DND-41 (cell line): Measurements from ENCODE around the gene WDR72.

Source experiments
- ATAC-seq: fragments of 200-7000 bp; cut with Tn5 transposase; 3 replicates; pipeline ENCODE4 v1.9.1; 2021; ENCODE audit warnings: low read depth; ENCODE audit not compliant: insufficient read depth
- DNase-seq: peaks from one replicate; pipeline ENCODE4 v3.0.0-alpha.2; 2020
- H2AFZ ChIP-seq: 2 replicates; pipeline ENCODE4 v1.6.0; 2012; ENCODE audit warnings: low read depth, low read length
- H3K27ac ChIP-seq: 2 replicates; pipeline ENCODE4 v1.5.1; 2012; ENCODE audit warnings: low read length, inconsistent platforms
- H3K27me3 ChIP-seq: fragments of 200-600 bp; sonication (generic); 2 replicates; pipeline ENCODE4 v1.6.0; 2012; ENCODE audit warnings: low read length, mild to moderate bottlenecking, inconsistent platforms; ENCODE audit not compliant: insufficient read depth, poor library complexity
- H3K36me3 ChIP-seq: 2 replicates; pipeline ENCODE4 v1.5.1; 2012; ENCODE audit warnings: low read length, inconsistent platforms; ENCODE audit not compliant: insufficient read depth
- H3K4me1 ChIP-seq: 2 replicates; pipeline ENCODE4 v1.5.1; 2012; ENCODE audit warnings: mild to moderate bottlenecking, low read length; ENCODE audit not compliant: insufficient read depth
- H3K4me2 ChIP-seq: 2 replicates; pipeline ENCODE4 v1.6.0; 2012; ENCODE audit warnings: mild to moderate bottlenecking, moderate library complexity, low read length, inconsistent platforms; ENCODE audit not compliant: insufficient read depth
- H3K4me3 ChIP-seq, 2 experiments: fragments of 200-600 bp in 1 of 2; shearing (Covaris generic) in 1 of 2; 2 replicates each; pipeline ENCODE4 v1.5.1; 2012 to 2016; ENCODE audit warnings: inconsistent platforms in 2 of 2, low read length in 2 of 2, mild to moderate bottlenecking in 2 of 2, low read depth in 1 of 2, moderate library complexity in 1 of 2
- H3K79me2 ChIP-seq: 2 replicates; pipeline ENCODE4 v1.6.0; 2012; ENCODE audit warnings: low read length, inconsistent platforms; ENCODE audit not compliant: insufficient read depth
- H3K9ac ChIP-seq: 2 replicates; pipeline ENCODE4 v1.6.0; 2012; ENCODE audit warnings: low read depth, mild to moderate bottlenecking, inconsistent platforms, low read length, moderate library complexity
- H3K9me3 ChIP-seq: 2 replicates; pipeline ENCODE4 v1.5.1; 2012; ENCODE audit warnings: low read length, moderate library complexity, mild to moderate bottlenecking, inconsistent platforms; ENCODE audit not compliant: insufficient read depth, severe bottlenecking
- H4K20me1 ChIP-seq: 2 replicates; pipeline ENCODE4 v1.6.0; 2012; ENCODE audit warnings: low read length; ENCODE audit not compliant: insufficient read depth
- EZH2 ChIP-seq: IDR thresholded peaks from 3 replicates; pipeline ENCODE4 v1.6.1; 2012; ENCODE audit warnings: borderline replicate concordance, low read depth, mild to moderate bottlenecking, moderate library complexity, low read length, inconsistent platforms; ENCODE audit not compliant: severe bottlenecking
- TF ChIP-seq, protein P1 (sequence below): IDR thresholded peaks from 2 replicates; pipeline ENCODE4 v1.5.1; 2012; ENCODE audit warnings: borderline replicate concordance, low read length, moderate library complexity, mild to moderate bottlenecking; ENCODE audit not compliant: poor library complexity, severe bottlenecking; ENCODE audit errors: extremely low read depth

WDR72 gene

DNA sequence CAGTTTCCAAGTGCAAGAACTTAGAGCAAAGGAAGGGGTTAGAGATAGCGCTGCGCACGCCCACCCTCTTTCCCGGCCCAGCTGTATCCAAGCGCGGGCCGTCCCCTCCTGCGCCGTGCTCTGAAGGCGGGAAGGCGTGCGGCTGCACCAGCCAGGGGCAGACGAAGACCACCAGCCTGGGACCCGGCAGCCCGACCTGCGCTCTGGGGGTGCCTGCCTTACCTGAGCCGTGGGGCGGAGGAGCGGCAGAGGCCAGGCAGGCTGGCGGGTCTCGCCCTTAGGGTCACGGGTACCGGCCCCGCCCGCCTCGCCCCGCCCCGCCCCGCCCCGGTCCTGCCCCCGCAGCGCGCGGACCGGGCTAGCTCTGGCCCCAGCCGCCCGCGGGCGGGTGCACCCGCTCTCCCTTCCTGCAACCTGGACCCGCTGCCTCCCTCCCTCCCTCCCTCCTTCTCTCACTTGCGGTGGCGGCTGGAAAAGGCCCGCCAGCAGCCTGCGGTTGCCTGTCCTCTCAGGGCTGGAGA is at the start of gene WDR72:
WDR72 (minus strand) TSS at position 253 of the 521 bp plus-strand sequence. CDS start 26,514 bp downstream, outside the sequence.
- H3K27ac ChIP-seq, result no peak within 1 kb of the TSS
- TF ChIP-seq, protein P1, sequence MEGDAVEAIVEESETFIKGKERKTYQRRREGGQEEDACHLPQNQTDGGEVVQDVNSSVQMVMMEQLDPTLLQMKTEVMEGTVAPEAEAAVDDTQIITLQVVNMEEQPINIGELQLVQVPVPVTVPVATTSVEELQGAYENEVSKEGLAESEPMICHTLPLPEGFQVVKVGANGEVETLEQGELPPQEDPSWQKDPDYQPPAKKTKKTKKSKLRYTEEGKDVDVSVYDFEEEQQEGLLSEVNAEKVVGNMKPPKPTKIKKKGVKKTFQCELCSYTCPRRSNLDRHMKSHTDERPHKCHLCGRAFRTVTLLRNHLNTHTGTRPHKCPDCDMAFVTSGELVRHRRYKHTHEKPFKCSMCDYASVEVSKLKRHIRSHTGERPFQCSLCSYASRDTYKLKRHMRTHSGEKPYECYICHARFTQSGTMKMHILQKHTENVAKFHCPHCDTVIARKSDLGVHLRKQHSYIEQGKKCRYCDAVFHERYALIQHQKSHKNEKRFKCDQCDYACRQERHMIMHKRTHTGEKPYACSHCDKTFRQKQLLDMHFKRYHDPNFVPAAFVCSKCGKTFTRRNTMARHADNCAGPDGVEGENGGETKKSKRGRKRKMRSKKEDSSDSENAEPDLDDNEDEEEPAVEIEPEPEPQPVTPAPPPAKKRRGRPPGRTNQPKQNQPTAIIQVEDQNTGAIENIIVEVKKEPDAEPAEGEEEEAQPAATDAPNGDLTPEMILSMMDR, result no peak
- TF ChIP-seq EZH2, result no peak
- no peak within 1 kb of the TSS for H2AFZ ChIP-seq
- H3K36me3 ChIP-seq, result no peaks in the 10 kb centered on the region
- ATAC-seq, result no peak
- no peak within 1 kb of the TSS for H3K4me2 ChIP-seq
- no peak for DNase-seq
- H3K79me2 ChIP-seq, result no peaks in the 10 kb centered on the region
- H3K9me3 ChIP-seq, result no peaks in the 10 kb centered on the region
- H4K20me1 ChIP-seq, result no peaks in the 10 kb centered on the region
- no peak within 1 kb of the TSS for H3K9ac ChIP-seq
- H3K4me1 ChIP-seq, result no peaks in the 10 kb centered on the region
- no peak within 1 kb of the TSS for H3K4me3 ChIP-seq
- H3K27me3 ChIP-seq, result no peaks in the 10 kb centered on the region

DNA sequence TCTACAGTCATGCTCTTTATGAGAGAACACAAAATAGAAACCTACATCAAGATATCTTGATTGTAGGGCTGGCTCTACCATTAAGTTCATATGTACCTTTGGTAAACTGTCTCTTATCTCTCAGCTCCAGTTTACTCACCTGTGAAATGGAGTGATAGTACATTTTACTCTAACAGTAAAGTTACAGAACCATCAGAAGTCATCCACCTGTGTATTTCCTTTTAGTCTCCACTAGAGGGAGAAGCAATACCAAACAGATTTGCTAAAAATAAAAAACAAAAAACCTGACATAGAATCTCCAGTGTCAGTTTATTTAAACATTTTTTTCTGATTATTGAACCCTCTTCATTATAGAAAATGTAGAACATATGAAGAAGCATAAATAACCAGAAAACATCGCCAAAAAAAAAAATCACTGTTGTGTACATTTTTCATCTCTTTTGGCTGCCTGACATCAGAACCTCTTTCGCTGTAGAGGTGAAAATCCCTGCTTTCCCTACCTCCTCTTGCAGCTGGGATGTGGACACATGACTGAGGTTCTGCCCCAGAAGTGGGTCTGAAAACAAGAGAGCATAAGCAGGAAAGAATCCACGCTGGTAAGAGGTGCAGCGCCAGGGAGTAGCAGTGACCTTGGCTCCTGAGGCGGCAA is 48.7 kb upstream of the WDR72 start:
- H3K36me3 ChIP-seq, result no peaks in the 10 kb centered on the region
- DNase-seq, result no peak
- H3K79me2 ChIP-seq, result no peaks in the 10 kb centered on the region
- H3K4me3 ChIP-seq, result no peak overlapping the region
- no peak overlapping the region for H3K4me2 ChIP-seq
- H4K20me1 ChIP-seq, result no peaks in the 10 kb centered on the region
- no peaks in the 10 kb centered on the region for H3K9me3 ChIP-seq
- no peaks in the 10 kb centered on the region for H3K4me1 ChIP-seq
- H3K27ac ChIP-seq, result no peak overlapping the region
- ATAC-seq, result no peak
- H3K27me3 ChIP-seq, result no peaks in the 10 kb centered on the region
- no peak overlapping the region for H2AFZ ChIP-seq
- H3K9ac ChIP-seq, result no peak overlapping the region
- no peak for TF ChIP-seq EZH2
- TF ChIP-seq, protein P1, result peak; percentile 59

DNA sequence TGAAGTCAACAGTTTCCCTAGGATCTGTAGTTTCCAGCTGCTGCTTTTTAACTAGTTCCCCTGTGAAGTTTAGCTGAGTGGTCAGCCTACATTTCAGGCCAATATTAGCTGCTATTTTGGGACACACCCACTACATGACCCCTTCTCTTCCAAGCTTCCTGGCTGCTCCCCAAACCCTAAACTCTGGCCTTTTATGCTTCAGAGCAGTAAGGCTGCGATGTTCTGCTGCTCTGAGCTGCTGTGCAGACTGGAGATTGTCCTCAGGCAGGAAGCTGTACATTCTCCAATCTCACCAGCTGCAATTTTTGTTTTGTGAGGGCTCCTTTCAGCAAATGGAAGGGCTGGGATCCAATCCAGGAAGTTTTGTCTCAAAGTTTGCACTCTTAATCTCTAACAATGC is 48.0 kb upstream of the WDR72 start:
- no peak for ATAC-seq
- Histone ChIP-seq H3K36me3 (no peaks in the 10 kb centered on the region), H3K9me3 (no peaks in the 10 kb centered on the region), H3K4me3 (no peak overlapping the region), H3K79me2 (no peaks in the 10 kb centered on the region), H3K27ac (no peak overlapping the region), H3K4me1 (no peaks in the 10 kb centered on the region), H3K9ac (no peak overlapping the region), H4K20me1 (no peaks in the 10 kb centered on the region), H3K27me3 (no peaks in the 10 kb centered on the region), H3K4me2 (no peak overlapping the region), H2AFZ (no peak overlapping the region)
- DNase-seq, result no peak
- TF ChIP-seq, protein P1, result no peak
- no peak for TF ChIP-seq EZH2
